DOHH2 (cell line): Measurements from ENCODE around the gene TEDC2.

ENCODE experiments used
- CTCF ChIP-seq: fragments of 200-600 bp; sonication (generic); IDR thresholded peaks from one replicate; pipeline ENCODE4 v1.5.1; 2014; ENCODE audit warnings: antibody characterized with exemption, mild to moderate bottlenecking, low read depth, low read length; ENCODE audit not compliant: poor library complexity, severe bottlenecking
- EZH2phosphoT487 ChIP-seq: fragments of 200-600 bp; sonication (generic); IDR thresholded peaks from 2 replicates; pipeline ENCODE4 v1.6.1; 2017; ENCODE audit warnings: borderline replicate concordance, mild to moderate bottlenecking, antibody characterized with exemption, low read length, moderate library complexity, mixed read lengths

- TF ChIP-seq CTCF (no peak), EZH2phosphoT487 (no peak)
Observed at GRCh38 chr16:2468233-2468724, 8.4 kb downstream of the TEDC2 start.
